SH-SY5Y (cell line): ENCODE results near the gene PFDN6.

ENCODE experiments used
- GATA2 ChIP-seq: IDR thresholded peaks from 2 replicates; pipeline ENCODE4 v1.6.1; 2011; ENCODE audit warnings: mild to moderate bottlenecking, low read depth, low read length
- GATA3 ChIP-seq: IDR thresholded peaks from 2 replicates; pipeline ENCODE4 v1.6.1; 2011; ENCODE audit warnings: low read depth, mild to moderate bottlenecking, low read length, moderate library complexity

The PFDN6 gene

DNA sequence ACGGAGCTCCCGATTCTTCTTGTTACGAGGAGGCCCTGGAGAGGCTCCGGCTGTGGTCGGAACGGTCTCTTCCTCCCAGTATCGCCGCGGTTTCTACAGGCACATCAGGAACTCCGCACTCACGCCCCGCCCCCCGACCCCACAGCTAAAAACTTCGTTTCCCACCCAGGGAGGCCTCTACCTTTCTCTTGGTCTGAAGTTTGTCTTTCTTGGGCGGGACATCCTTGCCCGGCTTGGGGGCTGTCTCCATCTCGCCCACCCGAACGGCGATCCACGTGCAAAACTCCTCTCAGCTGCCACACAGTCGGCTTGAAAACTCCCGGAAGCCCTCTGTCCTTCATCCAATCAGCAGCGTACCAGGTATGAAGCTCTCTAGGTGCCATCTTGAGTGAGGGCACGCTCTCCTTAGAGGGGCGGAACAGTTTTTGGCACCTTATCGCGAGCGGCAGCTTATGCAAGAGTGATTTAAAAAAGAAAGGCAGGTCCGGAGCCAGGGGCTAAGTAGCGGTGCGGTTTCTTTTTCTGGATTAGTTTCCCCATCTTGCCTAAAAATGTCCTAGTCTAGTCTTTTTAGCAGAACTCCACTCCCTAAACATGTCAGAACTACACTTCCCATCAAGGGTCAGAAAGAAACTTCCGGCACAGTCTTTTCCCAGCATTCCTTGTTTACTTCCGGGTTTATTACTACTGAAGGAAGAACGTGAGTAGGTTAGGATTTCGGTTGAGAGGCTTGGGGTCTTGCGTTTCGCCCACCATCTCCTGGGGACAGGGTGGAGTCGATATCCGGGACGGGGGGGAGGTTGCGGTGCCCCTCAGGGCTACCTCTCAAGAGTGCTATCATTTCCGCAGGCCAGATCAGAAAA lies at the start of gene PFDN6, which contains the start of gene WDR46:
TSS of gene PFDN6 (plus strand) at position 681 of the 863 bp plus-strand sequence. CDS start 256 bp downstream, outside the sequence.
TSS of gene WDR46 (minus strand) at position 319 of the 863 bp plus-strand sequence. CDS start at position 250, 69 bp downstream.
- TF ChIP-seq GATA2 = peak; percentile 46; the same call in 1 of the 2 replicates
- no peak for TF ChIP-seq GATA3

DNA sequence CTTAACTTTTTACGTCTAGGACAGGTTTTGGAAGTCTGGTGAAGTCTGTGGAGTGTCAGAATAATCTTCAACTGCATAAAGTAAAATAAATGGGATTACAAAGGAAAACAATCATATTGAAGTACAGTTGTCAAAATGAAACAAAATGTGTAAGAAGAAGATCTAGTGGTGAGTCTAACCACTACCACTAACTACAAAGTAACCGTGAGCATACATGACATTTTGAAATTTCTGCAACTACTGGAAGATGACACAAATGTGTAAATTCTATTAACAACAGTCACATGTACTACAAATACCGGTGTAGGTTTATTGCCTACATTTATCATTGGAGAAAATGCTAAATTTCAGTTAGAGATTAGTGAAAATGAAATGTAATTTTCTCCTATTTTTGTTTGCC lies 47.4 kb upstream of the PFDN6 start:
- TF ChIP-seq GATA3 (no peak), GATA2 (no peak)

- TF ChIP-seq GATA2 = no peak
- no peak for TF ChIP-seq GATA3
Measured at GRCh38 chr6:33243476-33243875, 45.9 kb upstream of the PFDN6 start.

DNA sequence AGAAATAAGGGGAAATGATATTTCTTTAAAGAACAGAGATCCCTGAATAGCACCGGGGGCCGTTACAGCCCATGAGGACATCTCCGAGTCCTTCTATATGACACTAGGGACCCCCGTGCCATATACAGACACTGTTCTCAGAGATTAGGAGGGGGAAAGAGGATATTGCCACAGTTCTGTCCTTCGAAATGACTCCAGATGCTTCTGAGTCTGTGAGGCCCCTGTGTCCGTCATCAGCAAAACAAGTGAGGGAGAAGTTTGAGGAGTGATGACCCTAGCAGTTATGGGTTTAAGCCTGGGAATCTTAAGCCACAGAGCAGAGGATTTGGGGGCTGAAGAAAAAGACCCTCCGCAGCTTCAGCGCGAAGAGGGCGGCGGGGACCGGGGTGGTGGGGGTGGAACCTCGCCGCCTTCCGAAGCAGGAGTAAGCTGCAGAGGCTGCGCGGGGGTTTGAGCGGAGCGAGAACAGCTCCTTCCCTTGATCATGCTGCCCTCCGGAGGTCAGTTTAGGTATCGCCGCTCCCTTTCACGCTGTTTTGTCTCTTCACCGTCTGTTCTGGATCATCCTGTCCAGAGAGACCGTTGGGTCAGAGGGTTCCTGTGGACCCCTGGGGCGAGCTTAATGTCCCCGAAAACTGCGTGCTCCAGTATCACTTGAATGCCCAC lies 41.3 kb upstream of the PFDN6 start:
- TF ChIP-seq GATA2 = no peak
- TF ChIP-seq GATA3 = no peak

DNA sequence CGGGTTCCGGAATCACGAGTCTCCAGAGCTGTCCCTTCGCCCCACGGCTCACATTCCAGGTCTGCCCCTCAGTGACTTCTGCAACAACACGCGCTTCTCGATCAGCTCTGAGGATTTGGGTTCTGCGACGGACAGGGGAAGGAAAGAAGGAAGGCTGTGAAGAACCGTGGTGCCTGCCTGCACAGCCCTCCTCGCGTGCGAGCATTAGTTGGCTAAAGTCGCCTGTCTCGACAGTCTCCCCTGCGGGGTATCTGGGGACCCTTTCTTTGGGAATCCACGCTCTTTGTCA lies 40.8 kb upstream of the PFDN6 start:
- TF ChIP-seq GATA2 (no peak), GATA3 (no peak)

DNA sequence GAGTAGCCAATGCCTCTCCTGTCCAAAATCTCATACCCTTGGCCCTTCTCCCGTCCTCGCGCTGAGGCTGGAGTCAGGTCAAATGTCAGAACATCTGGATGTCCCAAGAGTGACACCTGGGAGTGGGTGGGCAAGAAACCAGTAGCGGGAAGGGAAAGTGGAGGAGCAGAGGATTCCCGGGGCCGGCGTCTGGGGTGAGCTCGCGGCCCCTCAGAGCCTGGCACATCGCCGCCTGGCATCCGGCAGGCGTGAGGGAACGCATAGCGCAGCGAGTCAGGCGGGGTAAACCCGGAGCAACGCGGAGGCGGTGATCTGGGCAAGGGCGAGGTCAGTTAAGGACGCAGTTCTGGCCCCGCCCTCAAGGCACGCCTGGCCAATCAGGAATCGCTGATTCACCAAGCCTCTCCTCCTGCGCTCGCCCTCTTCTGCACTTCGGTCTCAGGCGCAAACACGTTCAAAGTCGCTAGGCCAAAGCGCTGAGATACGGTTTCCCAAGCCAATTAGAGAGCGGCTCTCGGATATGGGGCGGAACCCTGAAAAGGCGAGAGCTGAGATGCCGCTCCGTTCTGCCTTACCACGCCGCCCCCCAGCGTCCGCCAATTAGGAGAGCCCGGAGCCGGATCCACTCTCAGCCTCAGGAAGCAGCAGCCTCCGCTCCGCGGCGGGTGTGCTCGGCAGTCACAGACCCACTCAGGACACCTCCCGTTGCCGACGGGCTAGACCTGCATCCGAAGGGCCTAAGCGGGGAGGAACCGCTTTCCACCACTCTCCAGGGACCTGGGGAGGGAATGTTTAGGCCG lies 40.3 kb upstream of the PFDN6 start:
- TF ChIP-seq GATA2 (no peak; the same call in 1 of the 2 replicates), GATA3 (no peak)

DNA sequence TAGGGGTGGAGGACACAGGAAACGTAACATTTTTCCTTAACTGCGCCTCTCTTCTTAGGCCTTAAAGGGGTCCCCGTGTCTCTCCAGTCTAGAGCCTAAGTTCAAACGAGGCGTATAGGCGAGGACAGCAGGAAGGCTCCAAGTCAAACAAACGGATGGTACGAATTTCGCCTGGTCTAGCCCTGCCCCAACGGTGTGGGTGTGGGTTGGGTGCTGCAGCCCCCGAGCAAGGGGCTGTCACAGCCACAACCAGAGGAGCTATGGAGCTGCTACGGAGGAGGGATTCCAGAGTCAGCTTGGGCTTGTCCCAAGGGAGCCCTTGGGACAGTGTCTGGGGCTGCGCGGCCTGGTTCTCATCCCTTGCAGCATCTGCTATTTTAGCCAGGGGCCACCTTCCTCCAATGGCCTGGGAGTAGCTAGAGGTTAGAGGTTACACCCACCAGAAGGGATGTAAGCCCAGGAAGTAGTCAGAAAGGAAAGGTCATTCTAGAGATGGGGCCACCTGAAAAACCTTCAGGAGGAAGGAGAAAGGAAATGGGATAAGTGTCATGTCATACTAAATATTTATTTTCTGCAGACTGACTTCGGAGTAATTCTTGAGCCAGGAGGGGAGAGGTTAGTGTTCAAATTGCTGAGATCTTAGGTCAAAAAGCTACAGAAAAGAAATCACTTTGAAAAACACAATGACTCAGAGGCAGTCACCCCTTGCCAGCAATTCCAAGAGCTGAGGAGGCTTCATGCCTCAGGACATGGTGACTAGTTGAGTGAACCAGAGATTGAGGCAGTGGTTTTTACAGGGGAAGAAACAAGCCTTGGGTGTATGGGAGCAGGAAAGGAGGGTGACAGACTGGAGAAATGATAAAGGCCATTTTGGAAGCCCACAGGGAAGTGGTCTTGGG lies 39.4 kb upstream of the PFDN6 start:
- no peak for TF ChIP-seq GATA3
- no peak for TF ChIP-seq GATA2

- no peak for TF ChIP-seq GATA2
- no peak for TF ChIP-seq GATA3
Measured at GRCh38 chr6:33250731-33251130, 38.7 kb upstream of the PFDN6 start.

- TF ChIP-seq GATA2 (no peak), GATA3 (no peak)
Measured at GRCh38 chr6:33251395-33252012, 37.9 kb upstream of the PFDN6 start.

DNA sequence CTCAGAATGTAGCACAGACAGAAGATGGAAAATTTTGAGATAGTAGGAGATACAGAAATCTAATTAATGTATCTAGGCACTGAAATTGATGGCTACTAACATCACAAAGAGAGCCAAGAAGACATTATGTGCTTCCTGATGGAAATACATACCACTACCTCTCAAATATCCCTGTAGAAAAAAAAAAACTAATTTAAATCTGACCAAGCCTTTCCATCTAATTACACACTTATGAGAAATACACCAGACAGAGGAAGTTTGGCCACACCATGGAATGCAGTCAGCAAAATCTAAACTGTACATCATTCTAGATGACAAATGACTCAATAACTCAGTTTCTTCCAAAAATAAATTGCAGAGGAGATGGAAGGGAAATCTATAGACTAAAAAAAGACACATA lies 36.6 kb upstream of the PFDN6 start:
- TF ChIP-seq GATA3 (no peak), GATA2 (no peak)

- TF ChIP-seq GATA3 (no peak), GATA2 (no peak)
Measured at GRCh38 chr6:33254591-33254990, 34.8 kb upstream of the PFDN6 start.

DNA sequence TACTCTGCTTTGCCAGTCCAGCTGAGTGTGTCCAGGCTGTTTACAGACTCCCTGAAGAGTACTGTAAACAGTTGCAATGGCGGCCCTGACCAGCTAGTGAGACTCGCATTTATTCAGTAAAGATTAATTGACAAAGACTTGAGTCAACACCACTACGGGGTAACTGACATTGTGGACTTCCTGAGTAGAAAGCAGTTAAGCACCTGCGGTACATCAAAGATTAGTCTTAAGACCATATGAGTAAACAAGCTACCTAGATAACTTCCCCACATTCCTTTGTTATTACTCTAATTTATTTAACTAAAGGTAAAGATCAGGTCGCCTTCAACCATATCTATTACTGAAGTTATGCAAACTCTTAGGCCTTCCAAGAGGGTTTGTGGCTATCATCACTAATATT lies 30.4 kb upstream of the PFDN6 start:
- TF ChIP-seq GATA3 (no peak), GATA2 (no peak)

GRCh38 chr6:33264015-33264414 lies 25.4 kb upstream of the PFDN6 start:
- TF ChIP-seq GATA2 = no peak
- TF ChIP-seq GATA3 = no peak

DNA sequence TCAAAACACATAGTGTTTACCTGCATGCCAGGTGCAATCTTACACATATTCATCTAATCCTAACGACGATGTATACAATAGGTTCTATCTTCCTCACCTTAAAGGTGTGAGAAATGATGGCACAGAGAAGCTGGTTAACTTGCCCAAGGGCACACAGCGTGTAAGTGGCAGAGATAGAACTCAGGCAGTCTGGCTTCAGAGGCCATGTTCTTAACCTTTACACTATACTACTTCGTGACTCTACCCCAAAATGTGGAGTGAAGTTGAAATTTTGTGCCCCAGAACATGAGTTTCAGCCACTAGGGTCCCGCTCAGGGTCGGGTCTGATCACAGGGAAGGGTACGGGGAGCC lies 18.3 kb upstream of the PFDN6 start:
- TF ChIP-seq GATA2 = no peak
- TF ChIP-seq GATA3 = no peak
